ENCODE data around the gene CHN1. TPM values are rescaled to one million over a fixed set of nuclear protein-coding genes. Genes with fewer than 3 reads are reported as not detected.
A peak's percentile ranks its signal among the peaks of the same experiment; 100 is the strongest.

The CHN1 gene
- total RNA-seq, 1 donor from 2014 or later: 8.1 TPM

GRCh38 chr2:174833737-174834136, 171.4 kb downstream of the CHN1 start:
- DNase-seq (ENCODE audit: low read depth in 2 of 2): no peak

GRCh38 chr2:174830561-174830960, 174.6 kb downstream of the CHN1 start:
- DNase-seq (ENCODE audit: low read depth in 2 of 2): no peak

- DNase-seq (ENCODE audit: low read depth in 2 of 2): no peak
These were observed 175.6 kb downstream of the CHN1 start for GRCh38 chr2:174829550-174829949.

- peak; percentile 73 to 85 for DNase-seq (ENCODE audit: low read depth in 2 of 2)
These were observed 177.5 kb downstream of the CHN1 start for GRCh38 chr2:174827371-174828369.

- DNase-seq (ENCODE audit: low read depth in 2 of 2): peak in 1 of 2 donors; percentile 11
These were observed 179.1 kb downstream of the CHN1 start for GRCh38 chr2:174826051-174826450.

GRCh38 chr2:174824068-174824467, 181.1 kb downstream of the CHN1 start:
- DNase-seq (ENCODE audit: low read depth in 2 of 2): no peak

- no peak for DNase-seq (ENCODE audit: low read depth in 2 of 2)
These were observed 183.6 kb downstream of the CHN1 start for GRCh38 chr2:174821628-174822027.

GRCh38 chr2:174820361-174820760, 184.8 kb downstream of the CHN1 start:
- DNase-seq (ENCODE audit: low read depth in 2 of 2): no peak

GRCh38 chr2:174815526-174815925, 189.7 kb downstream of the CHN1 start:
- DNase-seq (ENCODE audit: low read depth in 2 of 2): no peak

GRCh38 chr2:174812037-174812436, 193.1 kb downstream of the CHN1 start:
- DNase-seq (ENCODE audit: low read depth in 2 of 2): no peak

- DNase-seq (ENCODE audit: low read depth in 2 of 2): no peak
These were observed 197.2 kb downstream of the CHN1 start for GRCh38 chr2:174807931-174808330.

GRCh38 chr2:174805803-174806202, 199.4 kb downstream of the CHN1 start:
- no peak for DNase-seq (ENCODE audit: low read depth in 2 of 2)

- no peak for DNase-seq (ENCODE audit: low read depth in 2 of 2)
These were observed 202.7 kb downstream of the CHN1 start for GRCh38 chr2:174802459-174802858.

- DNase-seq (ENCODE audit: low read depth in 2 of 2): no peak
These were observed 204.6 kb downstream of the CHN1 start for GRCh38 chr2:174800436-174801205.

GRCh38 chr2:174798801-174799200, 206.4 kb downstream of the CHN1 start:
- no peak for DNase-seq (ENCODE audit: low read depth in 2 of 2)

GRCh38 chr2:174797781-174798276, 207.4 kb downstream of the CHN1 start:
- DNase-seq (ENCODE audit: low read depth in 2 of 2): peak in 1 of 2 donors; percentile 67

- no peak for DNase-seq (ENCODE audit: low read depth in 2 of 2)
These were observed 208.8 kb downstream of the CHN1 start for GRCh38 chr2:174796319-174796771.

GRCh38 chr2:174794851-174795374, 210.3 kb downstream of the CHN1 start:
- no peak for DNase-seq (ENCODE audit: low read depth in 2 of 2)

GRCh38 chr2:174792309-174793025, 212.7 kb downstream of the CHN1 start:
- peak in 1 of 2 donors; percentile 28 for DNase-seq (ENCODE audit: low read depth in 2 of 2)

GRCh38 chr2:174791746-174792280, 213.4 kb downstream of the CHN1 start:
- no peak for DNase-seq (ENCODE audit: low read depth in 2 of 2)

GRCh38 chr2:174791020-174791419, 214.2 kb downstream of the CHN1 start:
- no peak for DNase-seq (ENCODE audit: low read depth in 2 of 2)
